Lower leg skin (tissue), 3 donors: ENCODE measurements around the gene SCAMP3.

ENCODE experiments used
- CTCF ChIP-seq, 3 donors: fragments of 450-650 bp; IDR thresholded peaks; one replicate each; pipeline ENCODE4 v1.5.1; 2016; ENCODE audit warnings: antibody characterized with exemption in 3 of 3, mild to moderate bottlenecking in 3 of 3, moderate library complexity in 2 of 3
- POLR2A ChIP-seq, 2 donors: fragments of 450-650 bp; IDR thresholded peaks; one replicate each; pipeline ENCODE4 v1.6.1; 2016 to 2017; ENCODE audit warnings: antibody characterized with exemption in 2 of 2, mild to moderate bottlenecking in 1 of 2, moderate library complexity in 1 of 2

- TF ChIP-seq CTCF (IDR thresholded peaks at IDR 0.05) (no peak), POLR2A (IDR thresholded peaks at IDR 0.05) (no peak)
Measured at GRCh38 chr1:155261493-155261851, 688 bp downstream of the SCAMP3 start.
